HL-60 (cell line): ENCODE data around the gene TMEM250.
"Not testable (repeated sequence)": the region's sequence is repeated elsewhere in the genome, so short reads cannot be mapped to it uniquely, and the experiment has no call there.

Experiments
- DNase-seq, 2 experiments: peaks; one replicate each; pipeline ENCODE4 v3.0.0-alpha.2; 2010 to 2020; ENCODE audit warnings: low read depth in 1 of 2, low spot score in 1 of 2
- H3K27ac ChIP-seq: fragments of 250-450 bp; sonication (Bioruptor Pico); replicated peaks from 2 replicates; pipeline ENCODE4 v1.5.1; 2020; ENCODE audit warnings: mild to moderate bottlenecking, moderate library complexity
- H3K27me3 ChIP-seq: fragments of 250-450 bp; sonication (Bioruptor Pico); 2 replicates; pipeline ENCODE4 v1.5.1; 2021; ENCODE audit warnings: mild to moderate bottlenecking, moderate library complexity; ENCODE audit not compliant: insufficient read depth, poor library complexity, severe bottlenecking
- H3K4me3 ChIP-seq: replicated peaks from 2 replicates; pipeline ENCODE4 v1.5.1; 2011; ENCODE audit warnings: mild to moderate bottlenecking, control low read depth, low read length; ENCODE audit not compliant: insufficient read depth
- CTCF ChIP-seq: IDR thresholded peaks from one replicate; pipeline ENCODE4 v1.5.1; 2011; ENCODE audit warnings: low read length, control low read depth, inconsistent platforms; ENCODE audit not compliant: insufficient read depth
- GABPA ChIP-seq: IDR thresholded peaks from 2 replicates; pipeline ENCODE4 v1.6.1; 2012; ENCODE audit warnings: low read depth
- POLR2AphosphoS5 ChIP-seq: IDR thresholded peaks from 2 replicates; pipeline ENCODE4 v1.6.1; 2012; ENCODE audit warnings: low read depth
- REST ChIP-seq: IDR thresholded peaks from 2 replicates; pipeline ENCODE4 v1.6.1; 2012; ENCODE audit warnings: low read depth; ENCODE audit not compliant: insufficient replicate concordance
- SPI1 ChIP-seq: IDR thresholded peaks from 2 replicates; pipeline ENCODE4 v1.6.1; 2012; ENCODE audit warnings: low read depth, mild to moderate bottlenecking, borderline replicate concordance

Gene TMEM250

GRCh38 chr9:136103651-136104487, 14.8 kb downstream of the TMEM250 start:
- no peak for DNase-seq
- TF ChIP-seq REST: no peak
- TF ChIP-seq CTCF: no peak
- no peak for TF ChIP-seq POLR2AphosphoS5
- TF ChIP-seq GABPA: no peak
- TF ChIP-seq SPI1: no peak
- H3K27ac ChIP-seq: no peak overlapping the region
- H3K4me3 ChIP-seq: no peak overlapping the region
- H3K27me3 ChIP-seq: peaks cover 4% of the 10 kb centered on the region

- not testable (repeated sequence) for H3K27me3 ChIP-seq, H3K4me3 ChIP-seq, DNase-seq, H3K27ac ChIP-seq
Observed at GRCh38 chr9:136101615-136102074, 17.0 kb downstream of the TMEM250 start.

- Histone ChIP-seq H3K4me3 (no peak overlapping the region), H3K27me3 (peaks cover 4% of the 10 kb centered on the region), H3K27ac (no peak overlapping the region)
- DNase-seq: no peak
- TF ChIP-seq POLR2AphosphoS5 (no peak), REST (no peak), SPI1 (no peak), CTCF (no peak), GABPA (no peak)
Observed at GRCh38 chr9:136100700-136101614, 17.7 kb downstream of the TMEM250 start.

GRCh38 chr9:136099542-136099941, 19.1 kb downstream of the TMEM250 start:
- DNase-seq: no peak
- no peak overlapping the region for H3K27ac ChIP-seq
- H3K4me3 ChIP-seq: no peak overlapping the region
- H3K27me3 ChIP-seq: no peaks in the 10 kb centered on the region
- TF ChIP-seq POLR2AphosphoS5: no peak
- no peak for TF ChIP-seq REST
- TF ChIP-seq CTCF: no peak
- no peak for TF ChIP-seq SPI1
- no peak for TF ChIP-seq GABPA
